ENCODE data around the gene NKX2-3. TPM values are rescaled to one million over a fixed set of nuclear protein-coding genes. Genes with fewer than 3 reads are reported as not detected.

Gene NKX2-3
- total and polyA plus RNA-seq, 8 donors, result 0.45 to 5.8 (median 1.1) TPM; not detected in 1

- peak; percentile 42 to 64 for DNase-seq
- no peak overlapping the region for H3K27ac ChIP-seq
- no peak overlapping the region for H3K4me3 ChIP-seq
- intact Hi-C loops (cut with DNase I; ENCODE audit: low total_unique reads), result no loop called here
- H3K4me1 ChIP-seq, result no peaks in the 10 kb centered on the region
- no peaks in the 10 kb centered on the region for H3K36me3 ChIP-seq
- WGBS, 5 donors, result 36 to 44% (median 42%) methylated on average over 13 of the region's 13 CpGs
- H3K27me3 ChIP-seq, result peaks cover 0 to 62% (median 0%) of the 10 kb centered on the region in 3 donors
- TF ChIP-seq POLR2AphosphoS5 (IDR thresholded peaks at IDR 0.05), result no peak
- peak in 3 of 7 experiments; percentile 36 to 85 (median 56) for TF ChIP-seq CTCF (IDR thresholded peaks at IDR 0.05)
- H3K9me3 ChIP-seq, result no peaks in the 10 kb centered on the region
Observed at GRCh38 chr10:99560277-99561126, 27.8 kb downstream of the NKX2-3 start.

GRCh38 chr10:99562631-99563030, 29.9 kb downstream of the NKX2-3 start:
- Histone ChIP-seq H3K27me3 (peaks cover 0 to 48% (median 0%) of the 10 kb centered on the region in 3 donors), H3K4me1 (no peaks in the 10 kb centered on the region), H3K4me3 (no peak overlapping the region), H3K27ac (no peak overlapping the region), H3K9me3 (no peaks in the 10 kb centered on the region), H3K36me3 (no peaks in the 10 kb centered on the region)
- TF ChIP-seq POLR2A (IDR thresholded peaks at IDR 0.05) (no peak), EP300 (IDR thresholded peaks at IDR 0.05) (no peak), CTCF (IDR thresholded peaks at IDR 0.05) (no peak), POLR2AphosphoS5 (IDR thresholded peaks at IDR 0.05) (no peak)
- intact Hi-C loops (cut with DNase I; ENCODE audit: low total_unique reads), result no loop called here
- no peak for DNase-seq
- WGBS, 5 donors, result 46 to 59% (median 54%) methylated on average over 2 of the region's 2 CpGs

GRCh38 chr10:99564361-99564760, 31.6 kb downstream of the NKX2-3 start:
- intact Hi-C loops (cut with DNase I; ENCODE audit: low total_unique reads), result no loop called here
- peaks cover 0 to 49% (median 0%) of the 10 kb centered on the region in 3 donors for H3K27me3 ChIP-seq
- TF ChIP-seq CTCF (IDR thresholded peaks at IDR 0.05) (no peak), POLR2AphosphoS5 (IDR thresholded peaks at IDR 0.05) (no peak), POLR2A (IDR thresholded peaks at IDR 0.05) (no peak), EP300 (IDR thresholded peaks at IDR 0.05) (no peak)
- H3K27ac ChIP-seq, result no peak overlapping the region
- no peaks in the 10 kb centered on the region for H3K4me1 ChIP-seq
- 13 to 32% (median 17%) methylated on average over 3 of the region's 3 CpGs for whole genome bisulfite sequencing, 5 donors
- no peak overlapping the region for H3K4me3 ChIP-seq
- DNase-seq, result no peak
- H3K36me3 ChIP-seq, result no peaks in the 10 kb centered on the region
- H3K9me3 ChIP-seq, result no peaks in the 10 kb centered on the region

- Histone ChIP-seq H3K27me3 (peaks cover 0 to 49% (median 0%) of the 10 kb centered on the region in 3 donors), H3K4me3 (no peak overlapping the region), H3K36me3 (no peaks in the 10 kb centered on the region), H3K9me3 (no peaks in the 10 kb centered on the region), H3K4me1 (no peaks in the 10 kb centered on the region), H3K27ac (no peak overlapping the region)
- WGBS, 5 donors, result 80 to 91% (median 87%) methylated on average over 4 of the region's 4 CpGs
- no peak for DNase-seq
- TF ChIP-seq POLR2A (IDR thresholded peaks at IDR 0.05) (no peak), POLR2AphosphoS5 (IDR thresholded peaks at IDR 0.05) (no peak), EP300 (IDR thresholded peaks at IDR 0.05) (no peak), CTCF (IDR thresholded peaks at IDR 0.05) (no peak)
- intact Hi-C loops (cut with DNase I; ENCODE audit: low total_unique reads), result no loop called here
Observed at GRCh38 chr10:99565166-99565565, 32.4 kb downstream of the NKX2-3 start.

Data from stomach (tissue), 9 donors.